Panc1 (cell line): ENCODE data around the gene AGBL3.

Experiments
- CTCF ChIP-seq: fragments of 450-650 bp; IDR thresholded peaks from 2 replicates; pipeline ENCODE4 v1.5.1; 2017; ENCODE audit warnings: mild to moderate bottlenecking
- POLR2AphosphoS5 ChIP-seq: IDR thresholded peaks from 2 replicates; pipeline ENCODE4 v1.6.1; 2012; ENCODE audit warnings: mild to moderate bottlenecking, low read depth, low read length, moderate library complexity
- REST ChIP-seq, 2 experiments: IDR thresholded peaks; 2 replicates each; pipeline ENCODE4 v1.6.1; 2011 to 2012; ENCODE audit warnings: low read depth in 2 of 2, control low read depth in 1 of 2, low read length in 1 of 2, mild to moderate bottlenecking in 1 of 2, moderate library complexity in 1 of 2; ENCODE audit not compliant: insufficient read depth in 1 of 2
- TCF7L2 ChIP-seq: IDR thresholded peaks from 2 replicates; pipeline ENCODE4 v1.6.1; 2011; ENCODE audit warnings: mild to moderate bottlenecking, low read depth, low read length, inconsistent platforms

- TF ChIP-seq CTCF, result no peak
- TF ChIP-seq POLR2AphosphoS5, result no peak
- TF ChIP-seq TCF7L2, result no peak
- TF ChIP-seq REST (IDR thresholded peaks at IDR 0.05; ENCODE audit: insufficient read depth in 1 of 2, low read depth in 2 of 2, low read length in 1 of 2), result no peak
These were observed 168.4 kb downstream of the AGBL3 start for GRCh38 chr7:135154734-135155133.
